ENCODE measurements around the gene ANXA4.

The ANXA4 gene

DNA sequence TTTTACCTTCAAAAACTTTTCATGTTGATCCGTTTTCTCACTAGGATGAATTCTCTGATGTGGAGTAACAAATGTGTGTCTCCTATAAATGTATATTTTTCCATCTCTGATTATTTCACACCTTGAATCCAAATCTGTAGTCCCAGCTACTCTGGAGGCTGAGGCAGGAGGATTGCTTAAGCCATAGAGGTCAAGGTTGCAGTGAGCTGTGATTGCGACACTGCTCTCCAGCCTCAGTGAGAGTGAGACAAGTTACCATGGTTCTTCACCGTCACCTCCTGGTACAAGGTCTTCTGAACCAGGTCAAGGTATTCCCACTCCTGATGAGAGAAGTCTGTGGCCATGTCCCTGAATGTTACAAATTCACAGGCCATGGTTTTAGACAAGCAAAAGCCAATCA lies 102.6 kb downstream of the ANXA4 start:
- DNase-seq (ENCODE audit: low read depth in 2 of 2): no peak

DNA sequence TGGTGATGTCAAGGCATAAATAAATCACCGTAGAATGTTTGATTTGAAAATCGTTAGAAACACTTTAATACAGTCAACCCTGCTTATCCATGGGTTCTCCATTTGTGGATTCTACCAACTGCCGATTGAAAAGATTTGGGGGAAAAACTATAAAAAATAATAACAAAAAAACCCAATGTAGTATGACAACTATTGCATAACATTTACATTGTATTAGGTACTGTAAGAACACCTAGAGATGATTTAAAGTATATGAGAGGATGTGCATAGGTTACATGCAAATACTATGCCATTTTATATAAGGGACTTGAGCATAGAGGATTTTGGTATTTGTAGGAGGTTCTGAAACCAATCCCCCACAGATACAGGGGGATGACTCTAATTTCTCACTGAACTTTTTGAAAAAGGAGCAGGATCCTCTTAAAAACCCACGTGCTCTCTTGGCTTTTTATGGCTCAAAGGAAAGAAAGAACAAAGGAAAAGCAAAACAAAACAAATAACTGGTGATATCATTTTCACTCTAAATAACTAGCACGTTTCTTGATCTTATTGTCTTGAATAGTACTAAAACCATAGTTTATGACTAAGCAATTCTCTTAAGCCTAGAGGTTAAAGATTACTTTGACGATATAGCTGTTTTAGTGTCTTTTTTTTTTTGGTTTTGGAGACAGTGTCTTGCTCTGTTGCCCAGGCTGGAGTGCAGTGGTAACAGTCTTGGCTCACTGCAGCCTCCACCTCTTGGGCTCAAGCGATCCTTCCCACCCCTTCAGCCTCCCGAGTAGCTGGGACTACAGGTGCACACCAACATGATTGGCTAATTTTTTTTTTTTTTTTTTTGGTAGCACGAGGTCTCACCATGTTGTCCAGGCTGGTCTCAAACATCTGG lies 104.5 kb downstream of the ANXA4 start:
- no peak for DNase-seq (ENCODE audit: low read depth in 2 of 2)

DNA sequence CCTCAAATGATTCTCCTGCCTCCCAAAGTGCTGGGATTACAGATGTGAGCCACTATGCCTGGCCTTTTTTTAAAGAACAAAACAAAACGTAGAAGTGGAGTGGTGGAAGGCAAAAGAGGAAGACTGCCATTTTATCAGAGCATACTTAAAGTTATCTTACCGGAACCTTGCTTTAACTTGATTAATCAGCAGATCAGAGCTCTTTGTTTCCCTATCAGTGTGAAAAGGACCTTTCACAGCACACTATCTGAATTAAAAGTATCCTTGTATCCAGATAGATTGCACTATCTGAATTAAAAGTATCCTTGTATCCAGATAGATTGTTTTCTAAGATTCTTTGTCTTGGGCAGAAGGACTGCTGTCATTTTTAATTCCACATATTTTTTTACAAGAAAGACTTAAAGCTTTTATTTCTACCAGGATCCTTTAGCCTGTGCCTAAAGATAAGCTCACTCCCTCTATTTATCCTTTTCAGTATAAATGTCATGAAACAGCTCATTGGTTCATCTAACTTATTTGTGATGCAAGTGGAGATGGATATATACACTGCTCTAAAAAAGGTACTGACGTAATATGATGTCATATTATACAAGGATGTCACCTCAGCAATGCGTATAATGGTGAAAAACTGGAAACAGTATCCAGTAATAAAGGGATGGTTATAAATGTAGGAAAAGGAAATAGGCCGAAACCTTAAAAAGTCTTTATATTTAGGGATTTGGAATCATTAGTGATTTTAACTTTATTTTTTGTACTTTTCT lies 105.3 kb downstream of the ANXA4 start:
- DNase-seq (ENCODE audit: low read depth in 2 of 2): no peak

DNA sequence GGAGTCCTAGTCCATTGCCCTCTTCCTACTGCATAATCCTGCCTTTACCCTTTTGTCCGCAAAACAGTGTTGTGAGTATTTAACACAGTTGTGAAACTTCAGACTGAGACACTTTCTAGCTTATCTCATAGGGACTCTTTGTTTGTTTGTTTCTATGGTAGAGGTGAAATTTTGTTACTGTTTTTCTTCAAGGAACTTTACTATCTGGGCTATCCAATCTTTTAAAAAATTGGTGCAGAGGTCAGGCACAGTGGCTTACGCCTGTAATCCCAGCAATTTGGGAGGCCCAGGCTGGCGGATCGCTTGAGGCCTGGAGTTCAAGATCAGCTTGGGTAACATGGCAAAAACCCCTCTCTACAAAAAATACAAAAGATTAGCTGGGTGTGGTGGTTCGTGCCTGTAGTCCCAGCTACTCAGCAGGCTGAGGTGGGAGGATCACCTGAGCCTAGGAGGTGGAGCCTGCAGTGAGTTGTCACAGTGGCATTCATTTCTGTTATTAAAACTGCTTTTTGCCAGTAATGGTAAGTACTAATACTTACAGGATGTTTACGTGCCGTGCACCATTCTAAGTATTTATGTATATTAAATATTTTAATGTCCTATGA lies 106.4 kb downstream of the ANXA4 start:
- DNase-seq (ENCODE audit: low read depth in 2 of 2): no peak

DNA sequence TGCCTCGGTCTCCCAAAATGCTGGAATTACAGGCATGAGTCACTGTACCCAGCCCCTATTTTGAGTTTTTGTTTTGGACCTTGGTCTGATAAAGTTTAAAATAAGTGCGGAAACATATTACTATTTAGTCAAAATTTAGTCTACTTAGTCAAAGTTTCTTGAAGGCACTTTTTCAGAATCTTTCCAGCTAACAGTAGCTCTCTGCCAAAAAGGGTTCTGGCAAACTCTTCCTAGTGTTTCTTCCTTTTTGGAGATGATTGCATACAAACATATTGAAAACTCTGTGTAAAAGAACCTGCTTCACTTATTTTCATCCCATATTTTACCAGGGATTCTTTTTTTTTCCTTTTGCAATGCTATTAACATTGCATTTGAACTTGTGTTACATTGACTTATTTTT lies 116.3 kb downstream of the ANXA4 start:
- DNase-seq (ENCODE audit: low read depth in 2 of 2): no peak

DNA sequence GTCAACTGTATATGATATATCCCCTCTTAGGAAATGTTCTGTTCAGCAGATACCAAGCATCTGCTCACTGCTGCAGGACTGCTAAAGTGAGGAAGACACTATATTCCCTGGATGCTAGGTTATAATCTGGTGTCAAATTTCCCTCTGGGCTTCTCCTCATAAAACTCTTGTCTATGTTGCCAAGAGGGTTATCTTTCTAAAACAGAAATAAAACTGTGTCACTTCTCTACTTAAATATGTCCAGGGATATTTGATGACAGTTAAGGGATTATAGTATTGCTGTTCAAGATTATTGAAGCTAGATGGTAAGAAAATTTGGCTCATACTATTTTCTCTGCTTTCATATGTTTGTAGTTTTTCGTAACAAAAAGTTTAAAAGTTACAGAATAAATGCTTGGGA lies 121.4 kb downstream of the ANXA4 start:
- DNase-seq (ENCODE audit: low read depth in 2 of 2): no peak

All from stimulated activated CD8-positive, alpha-beta memory T cell treated with anti-CD3 and anti-CD28 coated beads, Interleukin-7, amount 100 ng/mL, for 1 hour (primary cell).